WI38 (cell line): Measurements from ENCODE around the gene PKHD1.

Experiments used
- H3K4me3 ChIP-seq: 2 replicates; pipeline ENCODE4 v1.5.1; 2011; ENCODE audit warnings: low read depth, mild to moderate bottlenecking, control low read depth, low read length
- TF ChIP-seq, protein P1 (sequence below): IDR thresholded peaks from 2 replicates; pipeline ENCODE4 v1.5.1; 2012; ENCODE audit warnings: low read depth, mild to moderate bottlenecking, control low read depth, low read length

The PKHD1 gene

DNA sequence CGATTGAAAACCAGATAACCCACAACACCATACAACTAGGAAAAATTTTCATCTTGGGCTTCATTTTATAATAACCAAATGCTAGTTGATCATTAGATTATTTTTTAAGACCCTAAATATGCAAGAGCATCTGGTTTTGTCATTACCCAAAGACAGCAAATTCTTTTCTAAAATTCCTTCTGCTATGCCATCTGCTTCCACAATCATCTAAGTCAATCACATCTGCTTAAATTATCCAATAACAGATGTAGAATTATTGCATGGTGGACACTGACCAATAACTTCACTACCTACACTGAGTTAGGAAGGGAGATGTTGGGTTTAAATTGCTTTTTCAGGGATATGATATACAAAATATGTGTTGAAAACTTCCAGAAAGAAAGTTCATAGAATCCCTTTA is 41.9 kb downstream of the PKHD1 start:
- no peak overlapping the region for H3K4me3 ChIP-seq
- TF ChIP-seq, protein P1, sequence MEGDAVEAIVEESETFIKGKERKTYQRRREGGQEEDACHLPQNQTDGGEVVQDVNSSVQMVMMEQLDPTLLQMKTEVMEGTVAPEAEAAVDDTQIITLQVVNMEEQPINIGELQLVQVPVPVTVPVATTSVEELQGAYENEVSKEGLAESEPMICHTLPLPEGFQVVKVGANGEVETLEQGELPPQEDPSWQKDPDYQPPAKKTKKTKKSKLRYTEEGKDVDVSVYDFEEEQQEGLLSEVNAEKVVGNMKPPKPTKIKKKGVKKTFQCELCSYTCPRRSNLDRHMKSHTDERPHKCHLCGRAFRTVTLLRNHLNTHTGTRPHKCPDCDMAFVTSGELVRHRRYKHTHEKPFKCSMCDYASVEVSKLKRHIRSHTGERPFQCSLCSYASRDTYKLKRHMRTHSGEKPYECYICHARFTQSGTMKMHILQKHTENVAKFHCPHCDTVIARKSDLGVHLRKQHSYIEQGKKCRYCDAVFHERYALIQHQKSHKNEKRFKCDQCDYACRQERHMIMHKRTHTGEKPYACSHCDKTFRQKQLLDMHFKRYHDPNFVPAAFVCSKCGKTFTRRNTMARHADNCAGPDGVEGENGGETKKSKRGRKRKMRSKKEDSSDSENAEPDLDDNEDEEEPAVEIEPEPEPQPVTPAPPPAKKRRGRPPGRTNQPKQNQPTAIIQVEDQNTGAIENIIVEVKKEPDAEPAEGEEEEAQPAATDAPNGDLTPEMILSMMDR, result no peak

DNA sequence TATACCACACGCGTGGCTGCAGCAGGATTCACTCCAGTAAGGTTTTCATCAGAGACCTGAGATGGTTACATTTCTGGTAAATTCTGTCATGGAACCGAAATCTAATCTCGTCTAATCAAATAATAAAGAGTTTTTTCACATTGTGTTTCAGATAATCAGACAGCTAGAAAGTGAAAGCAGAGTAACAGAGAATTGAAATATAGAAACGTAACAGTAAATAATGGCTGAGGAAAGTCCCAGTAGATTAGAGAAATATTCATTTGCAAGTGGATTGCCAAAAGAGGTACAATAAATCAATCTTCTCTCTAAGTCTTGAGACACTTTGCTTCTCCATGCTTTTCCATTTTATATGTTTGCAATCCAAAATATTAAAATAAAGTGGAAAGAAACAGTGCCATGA is 42.4 kb downstream of the PKHD1 start:
- TF ChIP-seq, protein P1, result no peak
- no peak overlapping the region for H3K4me3 ChIP-seq

DNA sequence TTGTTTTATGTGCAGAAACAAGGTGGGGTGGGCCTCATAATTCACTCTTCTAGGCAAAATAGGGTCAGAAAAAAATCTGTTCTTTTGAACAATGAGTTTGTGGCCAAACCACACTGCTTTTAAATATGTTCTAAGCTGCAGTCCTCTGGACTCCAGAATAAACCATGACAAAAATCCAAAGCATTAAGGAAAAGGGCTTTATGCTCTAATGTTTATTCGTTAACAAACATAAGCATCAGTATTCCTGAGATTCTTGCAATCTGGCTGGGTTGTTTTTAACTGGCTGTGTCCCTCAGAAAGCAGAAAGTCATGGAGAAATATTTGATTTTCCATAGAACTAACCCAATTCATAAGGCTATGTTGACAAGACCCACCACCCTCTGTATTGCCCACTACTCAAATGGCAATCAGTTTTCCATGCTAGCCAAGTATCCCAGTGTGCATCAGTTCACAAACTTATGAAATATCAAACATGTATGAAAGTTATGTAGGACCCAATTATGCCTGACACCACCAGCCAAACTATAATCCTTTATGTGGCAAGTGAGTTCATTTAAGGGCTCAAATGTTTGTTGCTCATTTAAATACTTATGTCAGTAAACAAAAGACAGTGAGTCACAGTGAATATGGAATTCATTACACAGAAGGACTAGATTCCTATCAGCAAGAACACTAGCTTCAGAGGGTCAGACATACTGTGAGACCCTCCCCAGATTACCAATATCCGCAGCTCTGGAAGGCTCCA is 45.1 kb downstream of the PKHD1 start:
- TF ChIP-seq, protein P1, result no peak
- H3K4me3 ChIP-seq, result no peak overlapping the region

DNA sequence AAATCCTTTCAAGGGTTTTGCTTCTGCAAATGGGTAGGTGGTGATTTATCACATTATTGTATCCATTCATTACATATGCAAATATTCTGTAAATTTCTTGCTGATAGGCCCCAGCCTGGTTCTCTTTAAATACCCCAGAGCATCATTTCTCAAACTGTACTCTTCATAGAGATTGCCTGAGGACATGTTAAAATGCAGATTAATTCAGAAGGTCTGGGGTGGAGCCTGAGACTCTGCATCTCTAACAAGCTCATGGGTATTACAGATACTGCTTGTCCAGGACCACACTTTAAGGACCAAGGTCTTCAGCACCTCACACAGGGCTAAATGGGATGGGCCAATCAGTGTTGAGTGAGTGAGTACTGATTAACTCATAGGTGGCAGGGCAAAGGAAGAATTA is 46.3 kb downstream of the PKHD1 start:
- H3K4me3 ChIP-seq, result no peak overlapping the region
- TF ChIP-seq, protein P1, result no peak

DNA sequence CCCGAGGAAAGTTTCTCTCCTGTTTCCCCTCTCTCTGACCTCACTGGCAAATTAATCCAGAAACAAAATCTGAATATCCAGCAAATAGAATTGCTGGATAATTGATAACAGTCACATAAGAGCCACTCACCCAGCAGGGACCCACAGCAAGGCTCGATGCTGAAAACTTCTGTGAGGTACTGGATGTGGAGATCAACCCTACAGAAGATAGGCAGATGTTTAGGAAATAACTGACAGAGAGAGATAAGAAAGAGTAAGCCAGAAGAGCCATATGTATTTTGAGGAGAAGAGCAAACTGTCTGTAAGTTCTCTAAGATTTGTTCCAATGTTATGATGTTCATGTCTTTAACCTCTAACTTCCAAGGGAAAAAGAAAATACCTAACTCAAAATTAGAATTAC is 59.7 kb downstream of the PKHD1 start:
- TF ChIP-seq, protein P1, result no peak

DNA sequence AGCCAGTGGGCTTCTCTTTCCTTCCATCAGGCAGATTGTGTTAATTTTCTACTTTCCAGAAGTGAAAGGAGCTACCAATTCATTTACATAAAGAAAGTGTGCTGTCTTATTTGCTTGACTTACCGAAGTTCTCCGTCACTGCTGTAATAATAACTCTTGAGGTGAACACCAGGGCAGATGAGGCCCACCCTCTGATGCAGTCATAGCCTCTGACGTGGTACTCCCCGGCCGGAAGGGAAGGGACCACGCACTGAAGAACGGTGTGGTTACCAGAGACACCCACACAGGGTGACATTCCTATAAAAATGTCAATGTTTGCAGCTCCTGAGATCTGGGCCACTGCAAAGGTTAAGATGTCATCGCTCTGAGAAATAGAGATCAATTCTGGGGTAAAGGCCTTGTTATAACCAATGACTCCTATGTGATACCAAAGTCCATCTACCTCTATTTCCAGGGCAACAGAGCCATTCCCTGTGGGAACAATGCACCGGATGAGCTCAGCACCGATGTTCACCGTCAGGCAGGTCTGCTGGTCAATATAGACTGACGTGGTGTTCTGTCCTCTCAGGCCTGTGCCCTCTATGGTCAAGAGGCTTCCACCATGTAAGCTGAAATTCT is 62.9 kb downstream of the PKHD1 start:
- TF ChIP-seq, protein P1, result no peak
- H3K4me3 ChIP-seq, result no peak overlapping the region

More for the DNA sequence above, 59.7 kb downstream of the PKHD1 start:
- H3K4me3 ChIP-seq, result no peak overlapping the region

DNA sequence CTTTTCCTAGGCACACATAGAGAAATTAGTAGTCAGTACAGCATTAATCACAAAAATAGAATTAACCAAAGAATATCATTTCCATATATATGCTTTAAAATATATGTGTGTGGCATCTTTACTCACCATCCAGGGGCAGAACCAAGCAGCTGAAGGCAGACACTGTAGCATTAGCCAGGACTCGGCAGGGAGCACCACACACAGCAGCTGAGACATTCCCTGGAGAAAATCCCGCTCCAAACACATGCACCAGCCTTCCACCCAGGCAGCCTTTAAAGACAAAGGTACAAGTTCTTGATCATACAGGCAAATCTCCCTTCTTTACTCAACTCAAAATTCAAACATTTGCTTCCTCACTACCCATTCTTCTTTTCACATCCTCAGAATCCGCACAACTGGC is 64.7 kb downstream of the PKHD1 start:
- H3K4me3 ChIP-seq, result no peak overlapping the region
- TF ChIP-seq, protein P1, result no peak
